GM12892 (cell line): ENCODE data around the gene EGFR.

ENCODE experiments used
- POLR2A ChIP-seq: IDR thresholded peaks from 2 replicates; pipeline ENCODE4 v1.6.1; 2011; ENCODE audit warnings: low read depth, low read length, control low read depth
- POLR2AphosphoS5 ChIP-seq: IDR thresholded peaks from 2 replicates; pipeline ENCODE4 v1.6.1; 2011; ENCODE audit warnings: low read depth, low read length, control low read depth

DNA sequence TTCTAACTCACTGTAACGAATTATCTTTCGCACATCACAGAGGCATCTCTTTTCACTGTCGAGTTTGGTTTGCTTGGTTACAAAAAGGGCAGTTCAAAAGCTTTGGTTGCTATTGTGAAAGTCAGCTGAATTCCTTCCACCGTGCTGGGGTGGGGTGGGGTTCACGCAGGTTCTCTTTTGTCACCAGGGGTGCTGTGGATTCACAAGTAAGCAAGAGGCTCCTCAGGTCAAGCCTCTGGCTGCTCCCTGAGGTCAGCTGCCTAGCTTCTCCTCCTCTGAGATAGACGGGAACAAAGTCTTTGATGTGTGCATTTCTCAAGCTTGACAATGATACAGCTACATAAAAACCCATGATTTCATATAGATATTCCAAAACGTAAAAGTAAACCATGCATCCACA, 47.7 kb downstream of the EGFR start:
- no peak for TF ChIP-seq POLR2AphosphoS5
- TF ChIP-seq POLR2A, result no peak
